ENCODE measurements around the gene ASPM. TPM values are rescaled to one million over a fixed set of nuclear protein-coding genes. Genes with fewer than 3 reads are reported as not detected.

ASPM gene
- total and polyA plus RNA-seq, 9 of the 15 experiments (the other 6 are each of a cell fraction or from before 2014, with no cell fraction given) = 22.7 to 84.4 (median 46.4) TPM

DNA sequence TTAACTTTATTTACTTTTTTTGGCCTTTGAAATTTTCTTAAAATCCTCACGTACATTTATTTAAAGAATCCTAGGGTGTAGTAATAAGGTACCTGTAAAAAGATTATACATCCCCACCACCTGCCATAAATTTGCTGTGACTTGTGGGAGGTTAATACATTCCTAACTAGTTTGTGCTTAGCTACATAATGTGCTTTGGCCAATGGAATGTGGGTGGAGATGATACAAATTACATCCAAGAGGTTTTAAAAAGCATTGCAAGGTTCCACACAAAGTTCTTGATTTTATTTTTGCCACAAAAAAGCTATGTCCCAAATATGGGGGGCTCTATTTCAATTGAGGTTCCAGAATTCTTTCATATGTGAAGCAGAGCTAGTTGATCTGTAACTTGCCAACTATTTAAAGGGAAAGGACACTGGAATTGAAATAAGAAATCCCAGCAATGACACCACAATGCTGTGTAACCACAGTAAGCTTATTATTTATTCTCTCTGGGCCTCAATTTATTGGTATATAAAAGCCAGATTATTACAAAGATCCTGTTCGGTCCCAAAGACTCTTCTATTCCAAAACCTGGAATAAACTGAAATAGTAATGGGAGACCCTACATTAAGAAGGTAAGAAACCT lies 15.7 kb downstream of the ASPM start:
- no peaks in the 10 kb centered on the region for H3K4me1 ChIP-seq (replicated peaks in 1 of 2; ENCODE audit: control insufficient read depth in 2 of 2, insufficient read depth in 2 of 2, low read length in 2 of 2)
- intact Hi-C loops (cut with micrococcal nuclease) (no loop called here), in situ Hi-C loops (cut with MboI) (no loop called here)
- H3K4me3 ChIP-seq = no peak overlapping the region
- FAIRE-seq (no peak), DNase-seq (ENCODE audit: extremely low read depth in 1 of 4, low spot score in 3 of 4) (no peak), ATAC-seq (no peak; the same call in 2 of the 3 replicates)
- ChIA-PET POLR2A (interaction anchor here (0.9 to 1.1 kb wide), 2 partner anchors 13 to 21 kb away, joined by 3 to 4 read pairs; no protein-coding TSS in a partner anchor), CTCF (ENCODE audit: low intra/inter-chr PET ratio) (no interaction called here)
- no peaks in the 10 kb centered on the region for H3K9me3 ChIP-seq (replicated peaks; ENCODE audit: control insufficient read depth, insufficient read depth, low read depth, low read length)
- no peaks in the 10 kb centered on the region for H3K27me3 ChIP-seq (ENCODE audit: control insufficient read depth in 2 of 2, insufficient read depth in 2 of 2, low read length in 2 of 2)
- H3K79me2 ChIP-seq (ENCODE audit: control insufficient read depth, insufficient read depth, low read length) = peaks cover 2% of the 10 kb centered on the region; the same call in 1 of the 3 replicates
- H2AFZ ChIP-seq (ENCODE audit: low read depth, low read length) = no peak overlapping the region
- H3K4me2 ChIP-seq (ENCODE audit: insufficient read depth, low read length) = no peak overlapping the region
- no TSS peak for BruUV-seq (replicated peaks)
- H3K9me1 ChIP-seq (ENCODE audit: control insufficient read depth, insufficient read depth, low read length) = no peaks in the 10 kb centered on the region
- no peak overlapping the region for H3K9ac ChIP-seq (ENCODE audit: insufficient read depth in 1 of 2, low read depth in 2 of 2, low read length in 2 of 2)
- no peak for TF ChIP-seq ZNF174 (CRISPR knock-in tag; IDR thresholded peaks at IDR 0.05)
- no peak for TF ChIP-seq MAZ (CRISPR knock-in tag; conservative IDR thresholded peaks at IDR 0.05 in 1 of 2, IDR thresholded peaks at IDR 0.05 in 1 of 2)
- no peak for TF ChIP-seq PHF20 (IDR thresholded peaks at IDR 0.05; ENCODE audit: partially characterized antibody)
- TF ChIP-seq YBX1 (IDR thresholded peaks at IDR 0.05) = no peak
- TF ChIP-seq ZNF24 (IDR thresholded peaks at IDR 0.05) = no peak
- H3K27ac ChIP-seq (ENCODE audit: extremely low read depth, low read depth, low read length) = no peak overlapping the region
- peaks cover 86% of the 10 kb centered on the region for H3K36me3 ChIP-seq (ENCODE audit: control insufficient read depth, insufficient read depth, low read length)
- WGBS (ENCODE audit: insufficient coverage, low coverage, missing lambda C conversion rate) = 92% methylated on average over 2 of the region's 2 CpGs
- no peaks in the 10 kb centered on the region for H4K20me1 ChIP-seq (replicated peaks; ENCODE audit: control insufficient read depth, insufficient read depth, low read length)

- intact Hi-C loops (cut with micrococcal nuclease) = no loop called here
- Histone ChIP-seq H3K4me2 (ENCODE audit: insufficient read depth, low read length) (no peak overlapping the region), H4K20me1 (replicated peaks; ENCODE audit: control insufficient read depth, insufficient read depth, low read length) (no peaks in the 10 kb centered on the region), H3K9ac (ENCODE audit: insufficient read depth in 1 of 2, low read depth in 2 of 2, low read length in 2 of 2) (no peak overlapping the region), H3K4me1 (replicated peaks in 1 of 2; ENCODE audit: control insufficient read depth in 2 of 2, insufficient read depth in 2 of 2, low read length in 2 of 2) (no peaks in the 10 kb centered on the region), H3K4me3 (no peak overlapping the region), H3K27me3 (ENCODE audit: control insufficient read depth in 2 of 2, insufficient read depth in 2 of 2, low read length in 2 of 2) (no peaks in the 10 kb centered on the region), H3K79me2 (ENCODE audit: control insufficient read depth, insufficient read depth, low read length) (no peaks in the 10 kb centered on the region), H3K27ac (ENCODE audit: extremely low read depth, low read depth, low read length) (no peak overlapping the region), H2AFZ (ENCODE audit: low read depth, low read length) (no peak overlapping the region), H3K9me3 (replicated peaks; ENCODE audit: control insufficient read depth, insufficient read depth, low read depth, low read length) (no peaks in the 10 kb centered on the region), H3K36me3 (ENCODE audit: control insufficient read depth, insufficient read depth, low read length) (peaks cover 87% of the 10 kb centered on the region), H3K9me1 (ENCODE audit: control insufficient read depth, insufficient read depth, low read length) (no peaks in the 10 kb centered on the region)
- POLR2A ChIA-PET = no interaction called here
- in situ Hi-C loops (cut with MboI) = no loop called here
- DNase-seq (ENCODE audit: extremely low read depth in 1 of 4, low spot score in 3 of 4) = no peak
- WGBS (ENCODE audit: insufficient coverage, low coverage, missing lambda C conversion rate) = 68% methylated on average over 2 of the region's 2 CpGs
- ATAC-seq = no peak
- no peak for FAIRE-seq
- TF ChIP-seq ZNF384 (IDR thresholded peaks at IDR 0.05; ENCODE audit: low read depth, low read length) = no peak
- TF ChIP-seq GTF2A2 (tag; IDR thresholded peaks at IDR 0.05) = no peak
- no peak for TF ChIP-seq HNRNPL (IDR thresholded peaks at IDR 0.05; ENCODE audit: low read depth, low read length)
- no peak for TF ChIP-seq SMAD3 (CRISPR knock-in tag; conservative IDR thresholded peaks at IDR 0.05)
- TF ChIP-seq, protein P1, sequence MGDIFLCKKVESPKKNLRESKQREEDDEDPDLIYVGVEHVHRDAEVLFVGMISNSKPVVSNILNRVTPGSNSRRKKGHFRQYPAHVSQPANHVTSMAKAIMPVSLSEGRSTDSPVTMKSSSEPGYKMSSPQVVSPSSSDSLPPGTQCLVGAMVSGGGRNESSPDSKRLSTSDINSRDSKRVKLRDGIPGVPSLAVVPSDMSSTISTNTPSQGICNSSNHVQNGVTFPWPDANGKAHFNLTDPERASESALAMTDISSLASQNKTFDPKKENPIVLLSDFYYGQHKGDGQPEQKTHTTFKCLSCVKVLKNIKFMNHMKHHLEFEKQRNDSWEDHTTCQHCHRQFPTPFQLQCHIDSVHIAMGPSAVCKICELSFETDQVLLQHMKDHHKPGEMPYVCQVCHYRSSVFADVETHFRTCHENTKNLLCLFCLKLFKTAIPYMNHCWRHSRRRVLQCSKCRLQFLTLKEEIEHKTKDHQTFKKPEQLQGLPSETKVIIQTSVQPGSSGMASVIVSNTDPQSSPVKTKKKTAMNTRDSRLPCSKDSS (IDR thresholded peaks at IDR 0.05; ENCODE audit: low read depth, partially characterized antibody) = no peak
- CTCF ChIA-PET (ENCODE audit: low intra/inter-chr PET ratio) = no interaction called here
- BruUV-seq (replicated peaks) = no TSS peak
These were observed 16.8 kb downstream of the ASPM start for GRCh38 chr1:197129698-197130097.
